HG03095 (cell line): ENCODE data around the gene KLF7.

Source experiments
- ATAC-seq: cut with Tn5 transposase; IDR thresholded peaks from one replicate; pipeline ENCODE4 v1.9.1; 2021; ENCODE audit warnings: moderate library complexity; ENCODE audit not compliant: unreplicated experiment

Gene KLF7

DNA sequence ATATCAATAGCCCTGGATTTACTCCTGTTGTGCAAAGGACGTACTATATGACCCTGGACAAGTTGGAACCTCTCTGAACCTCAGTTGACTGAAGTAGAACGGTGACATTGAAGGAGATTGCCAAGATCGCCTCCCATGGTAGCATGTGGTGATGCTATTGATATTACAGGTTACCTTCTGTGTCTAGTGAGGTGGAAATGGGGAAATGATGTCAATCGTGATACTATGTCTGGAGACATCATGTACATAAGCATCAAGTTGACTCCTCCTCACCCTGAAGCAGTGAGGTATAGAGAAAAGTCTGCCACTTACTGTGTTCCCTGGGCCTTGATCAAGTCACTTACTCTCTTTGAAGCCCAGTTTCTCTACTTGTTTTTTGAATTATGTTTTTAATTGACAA is 93.9 kb downstream of the KLF7 start:
- ATAC-seq: no peak

- ATAC-seq: no peak
Observed at GRCh38 chr2:207067473-207067872, 98.3 kb downstream of the KLF7 start.

- no peak for ATAC-seq
Observed at GRCh38 chr2:207066791-207067460, 98.8 kb downstream of the KLF7 start.

- no peak for ATAC-seq
Observed at GRCh38 chr2:207066166-207066565, 99.6 kb downstream of the KLF7 start.

DNA sequence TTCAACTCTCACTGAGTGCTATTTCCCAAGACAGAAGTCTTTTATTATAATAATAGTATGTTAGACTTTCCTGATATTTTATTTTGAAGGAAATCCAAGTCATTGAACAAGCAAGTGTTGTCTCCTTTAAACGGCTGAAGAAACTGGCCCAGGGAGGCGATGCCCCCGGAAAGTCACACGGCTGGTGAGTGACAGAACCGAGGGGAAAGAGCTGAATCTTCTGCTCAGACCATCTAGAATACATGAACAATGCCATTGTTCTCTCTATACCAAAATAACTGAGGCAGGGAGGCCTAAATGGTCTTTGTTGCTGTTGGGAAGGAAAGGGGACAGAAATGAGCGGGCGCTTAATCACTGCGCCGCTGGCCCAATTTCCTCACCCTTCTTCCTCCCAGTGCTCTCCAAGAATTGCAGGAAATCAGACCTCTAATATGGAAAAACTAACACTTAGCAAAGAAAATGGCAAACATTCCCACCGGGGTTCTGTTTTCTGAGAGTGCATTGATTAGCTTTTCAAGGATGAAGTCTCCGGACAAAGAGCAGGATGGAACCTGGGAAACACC is 101.5 kb downstream of the KLF7 start:
- ATAC-seq: no peak

GRCh38 chr2:207061181-207061580 is 104.6 kb downstream of the KLF7 start:
- ATAC-seq: no peak

DNA sequence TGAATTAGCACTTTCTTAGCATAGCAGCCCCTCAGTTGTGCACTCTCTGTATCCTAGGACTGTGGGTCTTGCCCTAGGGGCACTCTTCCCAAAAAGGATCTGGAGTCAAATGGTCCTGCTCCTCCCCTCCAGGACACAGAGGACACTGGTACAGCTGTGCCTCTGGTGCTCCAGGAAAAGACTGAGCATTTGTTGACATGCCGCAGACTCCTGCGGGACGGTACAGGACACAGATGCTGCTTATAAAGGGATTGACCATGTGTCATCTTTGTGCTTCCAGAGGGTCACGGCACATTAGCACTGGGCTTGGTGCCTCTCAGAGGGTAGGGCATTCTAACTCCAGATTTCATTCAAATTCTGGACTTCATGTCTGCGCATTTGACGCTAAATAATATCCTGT is 110.5 kb downstream of the KLF7 start:
- ATAC-seq: no peak

GRCh38 chr2:207054521-207054920 is 111.2 kb downstream of the KLF7 start:
- ATAC-seq: no peak

GRCh38 chr2:207051385-207051965 is 114.3 kb downstream of the KLF7 start:
- no peak for ATAC-seq

DNA sequence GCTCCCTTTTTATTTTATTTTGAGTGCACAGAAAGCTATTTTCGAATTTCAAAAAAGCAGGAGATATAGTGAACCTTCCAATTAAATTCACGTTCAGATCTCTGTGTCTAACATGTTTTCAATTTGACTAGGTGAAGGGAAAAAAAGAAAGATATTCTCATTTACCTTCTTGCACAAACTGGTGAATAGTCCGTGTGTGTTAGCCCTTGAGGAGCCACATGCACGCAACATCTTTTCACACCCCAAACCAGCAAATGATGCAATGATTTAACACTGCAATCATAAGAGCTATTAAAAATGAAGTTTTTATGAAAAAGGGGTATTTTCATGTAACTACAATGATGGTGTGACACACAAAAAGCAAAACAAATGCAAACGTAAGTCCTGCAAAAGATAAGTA is 116.6 kb downstream of the KLF7 start:
- ATAC-seq: no peak

DNA sequence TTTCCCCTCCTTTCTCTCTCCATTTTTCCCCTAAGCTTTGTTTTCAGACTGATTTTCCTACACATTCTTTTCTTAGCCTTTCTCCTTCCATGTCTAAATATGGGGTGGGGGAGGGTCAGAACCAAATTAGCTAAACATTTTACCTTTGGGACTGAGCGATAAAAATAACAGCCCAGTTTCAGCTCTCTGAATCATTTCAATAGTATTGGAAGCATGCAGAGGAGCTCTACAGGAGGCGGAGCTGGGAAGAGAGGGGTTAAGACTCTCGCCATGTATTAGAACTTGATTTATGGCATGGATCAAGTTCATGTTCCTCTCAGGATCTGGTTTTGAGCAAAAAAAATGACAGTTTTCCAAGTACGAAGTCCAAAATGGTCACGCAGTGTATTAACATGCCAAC is 117.3 kb downstream of the KLF7 start:
- no peak for ATAC-seq

DNA sequence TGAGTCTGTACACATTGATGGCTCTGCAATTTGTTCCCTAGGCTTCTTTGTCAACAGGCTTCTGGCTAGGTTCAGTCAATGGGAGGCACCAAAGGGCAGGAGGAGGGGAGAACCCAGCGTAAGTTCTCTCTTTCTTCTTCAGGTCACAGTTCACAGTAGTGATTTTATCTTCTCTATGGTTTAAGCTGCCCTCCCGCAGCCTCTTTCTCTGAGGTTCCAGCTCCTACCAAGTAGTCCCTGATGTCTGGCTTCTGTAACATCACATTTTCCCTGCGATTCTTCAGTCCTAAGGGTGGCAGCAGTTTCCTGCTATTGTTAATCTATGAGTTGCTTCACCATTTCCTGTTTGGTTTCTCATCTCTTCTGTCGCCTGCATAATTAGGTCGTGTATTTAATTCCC is 119.0 kb downstream of the KLF7 start:
- no peak for ATAC-seq

- no peak for ATAC-seq
Observed at GRCh38 chr2:207045531-207045930, 120.2 kb downstream of the KLF7 start.

DNA sequence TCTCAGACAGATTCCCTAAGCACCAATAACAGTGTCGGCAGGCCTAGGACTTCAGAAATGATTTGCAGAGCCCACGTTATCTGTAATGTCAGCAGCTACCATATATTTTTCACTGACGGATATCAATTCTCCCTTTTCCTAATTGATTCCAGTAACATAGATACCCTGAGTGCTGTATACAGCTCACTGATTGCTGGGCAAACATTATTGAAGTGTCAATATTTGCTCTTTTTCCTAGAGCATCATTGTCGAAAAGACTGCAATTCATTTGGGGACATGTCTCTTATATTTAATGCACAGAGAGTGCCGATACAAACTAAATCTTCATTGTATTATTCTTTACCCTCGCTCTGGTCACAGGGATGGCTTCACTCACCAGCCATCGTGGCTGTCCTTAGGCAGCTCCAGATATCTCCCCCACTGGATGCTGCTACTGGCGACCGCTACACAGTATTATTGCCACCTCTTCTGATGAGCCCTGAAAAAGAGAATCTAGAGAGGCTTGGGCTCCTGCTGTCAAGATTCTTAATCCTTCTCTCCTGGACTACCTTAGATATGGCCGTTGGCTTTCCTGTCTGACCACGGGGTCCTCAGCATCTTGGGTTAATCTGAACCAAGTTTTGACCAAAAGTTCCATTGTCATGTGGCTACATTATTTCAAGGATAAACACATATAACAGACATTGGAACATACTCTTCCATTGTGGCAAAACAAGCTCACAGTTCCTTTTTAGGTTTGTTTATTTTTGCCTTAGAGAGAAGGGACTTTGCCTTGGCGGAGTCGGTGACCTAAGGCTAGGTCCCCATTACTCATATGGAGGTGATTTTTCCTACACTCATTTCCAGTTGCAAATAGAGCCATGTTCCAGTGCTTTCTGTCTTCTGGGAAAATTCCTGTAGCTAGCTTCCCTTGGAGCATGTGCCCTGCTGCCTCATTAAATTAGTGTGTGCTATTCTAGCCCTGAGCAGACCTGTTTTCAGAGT is 121.1 kb downstream of the KLF7 start:
- no peak for ATAC-seq

- ATAC-seq: no peak
Observed at GRCh38 chr2:207042841-207043240, 122.9 kb downstream of the KLF7 start.

GRCh38 chr2:207041786-207042554 is 123.8 kb downstream of the KLF7 start:
- no peak for ATAC-seq

DNA sequence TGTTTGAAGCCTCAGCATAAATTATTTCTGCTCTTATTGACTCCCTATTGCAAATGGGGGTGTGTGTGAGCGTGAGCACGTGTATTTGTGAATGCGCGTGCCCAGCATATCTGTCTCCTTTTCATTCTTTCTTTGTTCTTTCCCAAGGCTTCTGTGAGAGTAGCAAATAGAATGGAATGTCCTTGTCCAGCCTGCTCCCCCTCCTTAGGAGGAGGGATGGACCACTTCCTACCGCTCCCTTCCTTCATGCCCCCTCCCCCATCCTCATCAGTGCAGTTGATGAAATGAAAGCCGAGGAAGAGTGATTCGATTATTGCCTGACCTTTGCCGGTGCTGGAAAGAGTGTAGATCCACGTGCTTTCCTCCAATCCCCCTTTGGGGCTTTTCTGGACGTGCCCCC is 124.5 kb downstream of the KLF7 start:
- no peak for ATAC-seq

DNA sequence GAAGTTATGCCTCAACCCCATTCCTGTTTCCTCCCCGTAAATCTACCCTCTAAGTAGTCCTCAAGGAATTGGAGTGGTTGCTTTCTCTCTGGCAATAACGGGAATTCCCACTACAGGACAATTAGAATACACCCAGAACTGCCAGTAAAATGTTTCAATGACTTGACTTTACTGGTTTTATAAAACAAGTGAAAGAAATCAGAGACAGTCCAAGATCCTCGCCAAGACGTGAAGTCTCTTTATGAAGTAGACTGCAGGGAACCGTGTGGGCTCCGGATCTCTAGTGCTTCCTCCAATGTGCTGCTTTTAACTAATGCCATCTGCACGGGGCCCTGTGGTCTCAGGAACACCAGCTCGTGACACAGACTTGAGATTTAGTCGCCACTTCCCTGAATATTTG is 125.1 kb downstream of the KLF7 start:
- ATAC-seq: no peak

DNA sequence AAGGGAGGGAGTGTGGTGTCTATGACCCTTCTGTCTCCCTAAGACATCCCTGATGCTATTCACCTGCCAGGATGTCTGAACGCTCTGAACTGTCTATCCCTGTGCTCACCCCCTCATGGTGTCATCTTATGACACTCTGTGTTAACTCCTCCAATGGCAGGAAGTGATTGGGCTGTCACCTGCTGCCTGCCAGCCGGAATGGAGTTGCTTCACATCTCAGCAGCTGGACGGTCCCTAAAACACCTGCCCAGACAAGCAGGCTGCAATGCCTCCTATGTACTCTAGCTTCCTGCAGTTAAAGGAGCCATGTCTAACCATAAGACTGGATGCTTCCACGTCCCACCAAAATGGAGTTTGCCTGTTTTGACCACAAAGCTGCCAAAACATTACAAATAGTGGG is 126.5 kb downstream of the KLF7 start:
- no peak for ATAC-seq

GRCh38 chr2:207038299-207038698 is 127.4 kb downstream of the KLF7 start:
- ATAC-seq: no peak

GRCh38 chr2:207037896-207038295 is 127.9 kb downstream of the KLF7 start:
- no peak for ATAC-seq
